K562 (cell line): ENCODE results near the gene ECI1. TPM values are rescaled to one million over a fixed set of nuclear protein-coding genes. Genes with fewer than 3 reads are reported as not detected.

ENCODE experiments used
- CBX1 ChIP-seq: sonication (generic); IDR thresholded peaks from 2 replicates; pipeline ENCODE4 v1.6.1; 2016; ENCODE audit warnings: antibody characterized with exemption, low read depth, mild to moderate bottlenecking
- ETV6 ChIP-seq, 3 experiments: fragments of 150-350 bp in 1 of 3; sonication (generic) in 1 of 3; formaldehyde crosslinking in 1 of 3; IDR thresholded peaks; 2 replicates each; pipeline versions ENCODE4 v1.6.1 to v1.8.0; 2014 to 2022; ENCODE audit warnings: borderline replicate concordance in 2 of 3, low read depth in 2 of 3, antibody characterized with exemption in 1 of 3, low read length in 1 of 3, mild to moderate bottlenecking in 1 of 3, missing genetic modification reagents in 1 of 3
- HDAC1 ChIP-seq, 2 experiments: fragments of 450-650 bp; IDR thresholded peaks; 2 replicates each; pipeline ENCODE4 v1.6.1; 2016 to 2017; ENCODE audit warnings: inconsistent platforms in 1 of 2, mild to moderate bottlenecking in 1 of 2, moderate library complexity in 1 of 2
- HNRNPLL ChIP-seq: fragments of 200-400 bp; formaldehyde crosslinking; IDR thresholded peaks from 2 replicates; pipeline ENCODE4 v1.6.1; 2017; ENCODE audit warnings: low read length, low read depth, mild to moderate bottlenecking; ENCODE audit not compliant: poor library complexity, severe bottlenecking
- KDM1A ChIP-seq, 2 experiments: fragments of 450-650 bp; IDR thresholded peaks; 2 replicates each; pipeline ENCODE4 v1.6.1; 2016; ENCODE audit warnings: mild to moderate bottlenecking in 2 of 2
- KDM2B ChIP-seq: fragments of 250-450 bp; sonication (Bioruptor Pico); IDR thresholded peaks from 2 replicates; pipeline ENCODE4 v1.8.0; 2021; ENCODE audit warnings: mild to moderate bottlenecking, moderate library complexity
- MCM3 ChIP-seq: fragments of 450-650 bp; IDR thresholded peaks from 2 replicates; pipeline ENCODE4 v1.6.1; 2016
- NFXL1 ChIP-seq: fragments of 450-650 bp; formaldehyde crosslinking; IDR thresholded peaks from 2 replicates; pipeline ENCODE4 v1.4.0; 2021; ENCODE audit warnings: mild to moderate bottlenecking
- RBM39 ChIP-seq: fragments of 200-400 bp; formaldehyde crosslinking; optimal IDR thresholded peaks from 2 replicates; pipeline ENCODE3; 2018; ENCODE audit warnings: low read depth, low read length
- SIRT6 ChIP-seq: IDR thresholded peaks from one replicate; pipeline ENCODE4 v1.6.1; 2012; ENCODE audit warnings: low read depth, mild to moderate bottlenecking, control low read depth, inconsistent platforms, low read length, moderate library complexity
- SOX6 ChIP-seq: fragments of 450-650 bp; IDR thresholded peaks from 2 replicates; pipeline ENCODE4 v1.6.1; 2014; ENCODE audit warnings: mild to moderate bottlenecking
- THRB ChIP-seq: fragments of 450-650 bp; formaldehyde crosslinking; conservative IDR thresholded peaks from 2 replicates; pipeline ENCODE4 v1.4.0; 2022; ENCODE audit warnings: mild to moderate bottlenecking, missing genetic modification characterization
- YBX1 ChIP-seq: fragments of 450-650 bp; IDR thresholded peaks from 2 replicates; pipeline ENCODE4 v1.7.1; 2016; ENCODE audit warnings: mild to moderate bottlenecking
- ZNF12 ChIP-seq: sonication (generic); formaldehyde crosslinking; IDR thresholded peaks from 2 replicates; pipeline ENCODE4 v1.4.0; 2020; ENCODE audit warnings: mild to moderate bottlenecking, missing genetic modification reagents
- ZNF23 ChIP-seq: fragments of 250-450 bp; sonication (Bioruptor Pico); IDR thresholded peaks from 2 replicates; pipeline ENCODE4 v1.4.0; 2020; ENCODE audit warnings: mild to moderate bottlenecking
- ZNF589 ChIP-seq: fragments of 200-800 bp; sonication (Bioruptor generic); IDR thresholded peaks from 2 replicates; pipeline ENCODE4 v1.6.1; 2016; ENCODE audit warnings: low read depth, missing genetic modification characterization, missing compliant biosample characterization
- ZNF644 ChIP-seq: fragments of 200-800 bp; sonication (Bioruptor generic); IDR thresholded peaks from 2 replicates; pipeline ENCODE4 v1.6.1; 2016; ENCODE audit warnings: low read depth, missing genetic modification characterization, missing compliant biosample characterization
- polyA plus RNA-seq, 8 experiments: library from polyadenylated mRNA; depleted of rRNA in 4 of 8; stranded (reverse) in 5 of 8; unstranded in 3 of 8; fragments of >200 nt; fragmentation: Nextera tagmentation in 2 of 8; fragmentation: Illumina TruSeq in 1 of 8; extraction: Ambion mirVana in 2 of 8; extraction: Trizol in 1 of 8; gene quantifications; 2 replicates each; pipeline versions ENCODE4 v1.2.1 to v1.2.3, GENCODE V29; 2011 to 2014; ENCODE audit warnings: inconsistent platforms in 1 of 8, missing spikeins in 1 of 8
- total RNA-seq, 7 experiments: library from RNA; depleted of rRNA in 6 of 7; stranded (reverse); fragments of >200 nt in 6 of 7; fragmentation: Illumina TruSeq in 2 of 7; extraction: Trizol in 2 of 7; gene quantifications; 2 replicates each; pipeline versions ENCODE4 v1.2.1 to v1.2.3, GENCODE V29; 2011 to 2021; ENCODE audit warnings: low replicate concordance in 1 of 7
- TF ChIP-seq, protein P1 (sequence below): sonication (generic); formaldehyde crosslinking; IDR thresholded peaks from 2 replicates; pipeline ENCODE4 v1.8.0; 2023; ENCODE audit warnings: mild to moderate bottlenecking, missing genetic modification reagents
- TF ChIP-seq, protein P2 (sequence below): sonication (generic); formaldehyde crosslinking; IDR thresholded peaks from 2 replicates; pipeline ENCODE4 v1.8.1; 2023; ENCODE audit warnings: mild to moderate bottlenecking, missing genetic modification reagents
- TF ChIP-seq, protein P3 (sequence below): sonication (generic); formaldehyde crosslinking; IDR thresholded peaks from 2 replicates; pipeline ENCODE4 v1.8.1; 2022; ENCODE audit warnings: missing genetic modification reagents
- TF ChIP-seq, protein P4 (sequence below): fragments of 250-450 bp; sonication (Bioruptor Pico); IDR thresholded peaks from 2 replicates; pipeline ENCODE4 v1.5.0; 2022; ENCODE audit warnings: mild to moderate bottlenecking

The ECI1 gene
- total and polyA plus RNA-seq, 9 of the 15 experiments (the other 6 are each of a cell fraction or from before 2014, with no cell fraction given), result 4.7 to 189 (median 54.0) TPM

- TF ChIP-seq THRB (CRISPR knock-in tag) (no peak), YBX1 (no peak), RBM39 (no peak), MCM3 (no peak), NFXL1 (no peak), ZNF12 (0 out of 2 replicates have a peak, but pooled peaks have one; percentile 57), KDM2B (CRISPR knock-in tag) (no peak), ETV6 (IDR thresholded peaks at IDR 0.05; ENCODE audit: borderline replicate concordance in 1 of 2, low read depth in 2 of 2, low read length in 1 of 2) (no peak), ETV6 (CRISPR knock-in tag; IDR thresholded peaks at IDR 0.05; ENCODE audit: borderline replicate concordance) (no peak), ZNF589 (CRISPR knock-in tag) (no peak), ZNF23 (no peak), ZNF644 (tag) (no peak), KDM1A (IDR thresholded peaks at IDR 0.05) (peak in 1 of 2 experiments; percentile 90; a peak in 3 of 4 replicates), SIRT6 (no peak), HDAC1 (IDR thresholded peaks at IDR 0.05) (no peak), SOX6 (0 out of 2 replicates have a peak, but pooled peaks have one; percentile 11), HNRNPLL (no peak), CBX1 (peak; percentile 85; the same call in 1 of the 2 replicates)
- TF ChIP-seq, protein P1, sequence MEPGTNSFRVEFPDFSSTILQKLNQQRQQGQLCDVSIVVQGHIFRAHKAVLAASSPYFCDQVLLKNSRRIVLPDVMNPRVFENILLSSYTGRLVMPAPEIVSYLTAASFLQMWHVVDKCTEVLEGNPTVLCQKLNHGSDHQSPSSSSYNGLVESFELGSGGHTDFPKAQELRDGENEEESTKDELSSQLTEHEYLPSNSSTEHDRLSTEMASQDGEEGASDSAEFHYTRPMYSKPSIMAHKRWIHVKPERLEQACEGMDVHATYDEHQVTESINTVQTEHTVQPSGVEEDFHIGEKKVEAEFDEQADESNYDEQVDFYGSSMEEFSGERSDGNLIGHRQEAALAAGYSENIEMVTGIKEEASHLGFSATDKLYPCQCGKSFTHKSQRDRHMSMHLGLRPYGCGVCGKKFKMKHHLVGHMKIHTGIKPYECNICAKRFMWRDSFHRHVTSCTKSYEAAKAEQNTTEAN (CRISPR knock-in tag), result no peak
- TF ChIP-seq, protein P2, sequence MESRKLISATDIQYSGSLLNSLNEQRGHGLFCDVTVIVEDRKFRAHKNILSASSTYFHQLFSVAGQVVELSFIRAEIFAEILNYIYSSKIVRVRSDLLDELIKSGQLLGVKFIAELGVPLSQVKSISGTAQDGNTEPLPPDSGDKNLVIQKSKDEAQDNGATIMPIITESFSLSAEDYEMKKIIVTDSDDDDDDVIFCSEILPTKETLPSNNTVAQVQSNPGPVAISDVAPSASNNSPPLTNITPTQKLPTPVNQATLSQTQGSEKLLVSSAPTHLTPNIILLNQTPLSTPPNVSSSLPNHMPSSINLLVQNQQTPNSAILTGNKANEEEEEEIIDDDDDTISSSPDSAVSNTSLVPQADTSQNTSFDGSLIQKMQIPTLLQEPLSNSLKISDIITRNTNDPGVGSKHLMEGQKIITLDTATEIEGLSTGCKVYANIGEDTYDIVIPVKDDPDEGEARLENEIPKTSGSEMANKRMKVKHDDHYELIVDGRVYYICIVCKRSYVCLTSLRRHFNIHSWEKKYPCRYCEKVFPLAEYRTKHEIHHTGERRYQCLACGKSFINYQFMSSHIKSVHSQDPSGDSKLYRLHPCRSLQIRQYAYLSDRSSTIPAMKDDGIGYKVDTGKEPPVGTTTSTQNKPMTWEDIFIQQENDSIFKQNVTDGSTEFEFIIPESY (CRISPR knock-in tag), result peak; percentile 51; the same call in 1 of the 2 replicates
- TF ChIP-seq, protein P3, sequence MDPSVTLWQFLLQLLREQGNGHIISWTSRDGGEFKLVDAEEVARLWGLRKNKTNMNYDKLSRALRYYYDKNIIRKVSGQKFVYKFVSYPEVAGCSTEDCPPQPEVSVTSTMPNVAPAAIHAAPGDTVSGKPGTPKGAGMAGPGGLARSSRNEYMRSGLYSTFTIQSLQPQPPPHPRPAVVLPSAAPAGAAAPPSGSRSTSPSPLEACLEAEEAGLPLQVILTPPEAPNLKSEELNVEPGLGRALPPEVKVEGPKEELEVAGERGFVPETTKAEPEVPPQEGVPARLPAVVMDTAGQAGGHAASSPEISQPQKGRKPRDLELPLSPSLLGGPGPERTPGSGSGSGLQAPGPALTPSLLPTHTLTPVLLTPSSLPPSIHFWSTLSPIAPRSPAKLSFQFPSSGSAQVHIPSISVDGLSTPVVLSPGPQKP (CRISPR knock-in tag), result no peak
- TF ChIP-seq, protein P4, sequence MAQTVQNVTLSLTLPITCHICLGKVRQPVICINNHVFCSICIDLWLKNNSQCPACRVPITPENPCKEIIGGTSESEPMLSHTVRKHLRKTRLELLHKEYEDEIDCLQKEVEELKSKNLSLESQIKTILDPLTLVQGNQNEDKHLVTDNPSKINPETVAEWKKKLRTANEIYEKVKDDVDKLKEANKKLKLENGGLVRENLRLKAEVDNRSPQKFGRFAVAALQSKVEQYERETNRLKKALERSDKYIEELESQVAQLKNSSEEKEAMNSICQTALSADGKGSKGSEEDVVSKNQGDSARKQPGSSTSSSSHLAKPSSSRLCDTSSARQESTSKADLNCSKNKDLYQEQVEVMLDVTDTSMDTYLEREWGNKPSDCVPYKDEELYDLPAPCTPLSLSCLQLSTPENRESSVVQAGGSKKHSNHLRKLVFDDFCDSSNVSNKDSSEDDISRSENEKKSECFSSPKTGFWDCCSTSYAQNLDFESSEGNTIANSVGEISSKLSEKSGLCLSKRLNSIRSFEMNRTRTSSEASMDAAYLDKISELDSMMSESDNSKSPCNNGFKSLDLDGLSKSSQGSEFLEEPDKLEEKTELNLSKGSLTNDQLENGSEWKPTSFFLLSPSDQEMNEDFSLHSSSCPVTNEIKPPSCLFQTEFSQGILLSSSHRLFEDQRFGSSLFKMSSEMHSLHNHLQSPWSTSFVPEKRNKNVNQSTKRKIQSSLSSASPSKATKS (CRISPR knock-in tag), result no peak
Observed at GRCh38 chr16:2194852-2195321, 56.5 kb downstream of the ECI1 start (continued).
